Vagina (tissue), 2 donors: ENCODE data around the gene PPP1R3E.

Experiments used
- POLR2A ChIP-seq, 2 donors: fragments of 450-650 bp; IDR thresholded peaks; one replicate each; pipeline ENCODE4 v1.6.1; 2017; ENCODE audit warnings: antibody characterized with exemption in 2 of 2, mild to moderate bottlenecking in 2 of 2, moderate library complexity in 2 of 2
- TF ChIP-seq, protein P1 (sequence below), 3 experiments: fragments of 450-650 bp in 2 of 3; fragments of 200-600 bp in 1 of 3; sonication (generic) in 1 of 3; IDR thresholded peaks; one replicate each; pipeline ENCODE4 v1.5.1; 2017 to 2019; ENCODE audit warnings: antibody characterized with exemption in 3 of 3, mild to moderate bottlenecking in 2 of 3, moderate library complexity in 2 of 3

DNA sequence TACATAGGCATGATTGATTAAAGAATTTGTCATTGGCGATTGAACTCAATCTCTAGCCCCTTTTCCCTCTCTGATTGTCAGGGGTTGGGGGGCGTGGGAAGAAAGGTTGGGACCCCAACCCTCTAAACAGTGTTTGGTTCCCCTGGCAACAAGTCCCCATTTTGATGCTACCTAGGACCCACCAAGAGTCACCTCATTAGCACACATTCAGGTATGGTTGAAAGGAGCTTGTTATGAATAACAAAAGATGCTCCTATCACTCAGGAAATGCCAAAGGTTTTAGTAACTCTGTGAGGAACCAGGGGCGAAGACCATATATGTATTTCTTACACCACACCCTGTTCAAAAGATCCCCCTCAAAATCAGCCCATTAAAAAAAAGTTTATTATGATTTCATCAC, 50.7 kb downstream of the PPP1R3E start:
- no peak for TF ChIP-seq POLR2A (IDR thresholded peaks at IDR 0.05)
- TF ChIP-seq, protein P1, sequence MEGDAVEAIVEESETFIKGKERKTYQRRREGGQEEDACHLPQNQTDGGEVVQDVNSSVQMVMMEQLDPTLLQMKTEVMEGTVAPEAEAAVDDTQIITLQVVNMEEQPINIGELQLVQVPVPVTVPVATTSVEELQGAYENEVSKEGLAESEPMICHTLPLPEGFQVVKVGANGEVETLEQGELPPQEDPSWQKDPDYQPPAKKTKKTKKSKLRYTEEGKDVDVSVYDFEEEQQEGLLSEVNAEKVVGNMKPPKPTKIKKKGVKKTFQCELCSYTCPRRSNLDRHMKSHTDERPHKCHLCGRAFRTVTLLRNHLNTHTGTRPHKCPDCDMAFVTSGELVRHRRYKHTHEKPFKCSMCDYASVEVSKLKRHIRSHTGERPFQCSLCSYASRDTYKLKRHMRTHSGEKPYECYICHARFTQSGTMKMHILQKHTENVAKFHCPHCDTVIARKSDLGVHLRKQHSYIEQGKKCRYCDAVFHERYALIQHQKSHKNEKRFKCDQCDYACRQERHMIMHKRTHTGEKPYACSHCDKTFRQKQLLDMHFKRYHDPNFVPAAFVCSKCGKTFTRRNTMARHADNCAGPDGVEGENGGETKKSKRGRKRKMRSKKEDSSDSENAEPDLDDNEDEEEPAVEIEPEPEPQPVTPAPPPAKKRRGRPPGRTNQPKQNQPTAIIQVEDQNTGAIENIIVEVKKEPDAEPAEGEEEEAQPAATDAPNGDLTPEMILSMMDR (IDR thresholded peaks at IDR 0.05) = no peak
